GM12864 (cell line): ENCODE results near the gene IPCEF1.
"Not testable (repeated sequence)": the region's sequence is repeated elsewhere in the genome, so short reads cannot be mapped to it uniquely, and the experiment has no call there.

Experiments used
- DNase-seq: peaks from one replicate; pipeline ENCODE4 v3.0.0-alpha.2; 2011; ENCODE audit warnings: low read depth
- H3K4me3 ChIP-seq: 2 replicates; pipeline ENCODE4 v1.5.1; 2011; ENCODE audit warnings: mild to moderate bottlenecking, low read depth, low read length, control low read depth
- CTCF ChIP-seq: IDR thresholded peaks from 2 replicates; pipeline ENCODE4 v1.5.1; 2011; ENCODE audit warnings: low read depth, mild to moderate bottlenecking, moderate library complexity, low read length, control low read depth, inconsistent platforms; ENCODE audit errors: missing control alignments

Gene IPCEF1

GRCh38 chr6:154213782-154214181 is 142.8 kb downstream of the IPCEF1 start:
- H3K4me3 ChIP-seq = no peak overlapping the region
- DNase-seq = no peak
- TF ChIP-seq CTCF = no peak

GRCh38 chr6:154210678-154211077 is 145.9 kb downstream of the IPCEF1 start:
- DNase-seq = no peak
- TF ChIP-seq CTCF = no peak
- H3K4me3 ChIP-seq = no peak overlapping the region

GRCh38 chr6:154209555-154209954 is 147.0 kb downstream of the IPCEF1 start:
- no peak overlapping the region for H3K4me3 ChIP-seq
- TF ChIP-seq CTCF = no peak
- DNase-seq = no peak

- no peak overlapping the region for H3K4me3 ChIP-seq
- TF ChIP-seq CTCF = no peak
- DNase-seq = no peak
Observed at GRCh38 chr6:154206996-154207395, 149.6 kb downstream of the IPCEF1 start.

GRCh38 chr6:154206141-154206540 is 150.5 kb downstream of the IPCEF1 start:
- no peak for DNase-seq
- no peak overlapping the region for H3K4me3 ChIP-seq
- TF ChIP-seq CTCF = no peak

GRCh38 chr6:154202958-154203357 is 153.6 kb downstream of the IPCEF1 start:
- TF ChIP-seq CTCF = no peak
- DNase-seq = no peak
- no peak overlapping the region for H3K4me3 ChIP-seq

- no peak for DNase-seq
- H3K4me3 ChIP-seq = no peak overlapping the region
- no peak for TF ChIP-seq CTCF
Observed at GRCh38 chr6:154202339-154202738, 154.3 kb downstream of the IPCEF1 start.

- DNase-seq = not testable (repeated sequence)
Observed at GRCh38 chr6:154201688-154202087, 154.9 kb downstream of the IPCEF1 start.

More at GRCh38 chr6:154201688-154202087, 154.9 kb downstream of the IPCEF1 start:
- H3K4me3 ChIP-seq = not testable (repeated sequence)
